ENCODE results near the gene ZNF521.

Gene ZNF521

DNA sequence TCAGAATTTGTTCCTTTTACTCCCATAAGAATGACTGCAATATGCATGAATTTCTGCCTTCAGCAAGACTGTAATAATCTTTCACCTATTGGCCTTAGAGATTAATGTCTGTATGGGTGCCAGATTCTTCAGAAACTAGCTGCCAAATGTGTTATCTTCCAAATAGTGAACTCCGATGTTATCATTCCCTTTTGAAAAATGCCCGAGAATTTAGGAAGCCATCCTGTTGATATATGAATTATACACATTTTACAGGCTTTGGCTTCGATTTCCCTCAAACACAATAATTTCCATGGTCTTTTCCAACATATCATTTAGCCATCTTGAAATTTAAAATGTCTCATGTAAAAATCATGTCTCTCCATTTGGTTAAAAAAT lies 101.5 kb downstream of the ZNF521 start:
- ATAC-seq (no peak), DNase-seq (no peak)

DNA sequence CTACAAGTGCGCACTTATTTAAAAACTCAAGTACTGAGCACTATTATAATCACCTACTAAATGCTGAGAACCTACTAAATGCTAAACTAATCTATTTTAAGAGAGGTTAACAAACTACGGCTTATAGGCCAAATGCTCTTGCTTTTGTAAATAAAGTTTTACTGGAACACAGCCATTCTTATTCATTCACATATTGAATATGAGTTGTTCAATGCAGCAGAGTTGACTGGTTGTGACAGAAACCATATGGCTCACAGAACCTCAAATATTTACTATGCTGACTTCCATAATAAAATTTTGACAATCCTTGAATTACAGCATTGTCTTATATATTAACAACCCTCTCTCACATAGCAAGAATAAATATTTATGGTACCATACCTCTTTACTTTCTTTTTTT lies 103.2 kb downstream of the ZNF521 start:
- ATAC-seq, result no peak
- no peak for DNase-seq

DNA sequence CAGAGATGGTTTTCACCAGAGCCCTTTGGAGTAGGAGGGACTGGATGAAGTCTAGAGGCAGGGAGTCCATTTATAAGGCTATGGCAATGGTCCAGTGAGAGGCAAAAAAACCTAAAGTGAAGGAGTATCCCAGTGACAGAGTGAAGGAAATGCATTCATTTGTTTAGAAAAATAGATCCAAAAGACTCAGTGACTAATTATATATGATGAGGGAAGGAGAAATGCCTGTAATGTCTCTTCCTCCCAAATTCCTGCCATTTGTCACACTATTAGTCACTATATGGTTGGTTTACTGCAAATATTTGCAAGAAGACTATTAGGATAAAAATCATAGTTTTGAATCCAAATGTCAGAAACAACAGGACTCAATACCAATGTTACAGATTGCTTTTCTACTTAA lies 104.2 kb downstream of the ZNF521 start:
- ATAC-seq (no peak), DNase-seq (no peak)

DNA sequence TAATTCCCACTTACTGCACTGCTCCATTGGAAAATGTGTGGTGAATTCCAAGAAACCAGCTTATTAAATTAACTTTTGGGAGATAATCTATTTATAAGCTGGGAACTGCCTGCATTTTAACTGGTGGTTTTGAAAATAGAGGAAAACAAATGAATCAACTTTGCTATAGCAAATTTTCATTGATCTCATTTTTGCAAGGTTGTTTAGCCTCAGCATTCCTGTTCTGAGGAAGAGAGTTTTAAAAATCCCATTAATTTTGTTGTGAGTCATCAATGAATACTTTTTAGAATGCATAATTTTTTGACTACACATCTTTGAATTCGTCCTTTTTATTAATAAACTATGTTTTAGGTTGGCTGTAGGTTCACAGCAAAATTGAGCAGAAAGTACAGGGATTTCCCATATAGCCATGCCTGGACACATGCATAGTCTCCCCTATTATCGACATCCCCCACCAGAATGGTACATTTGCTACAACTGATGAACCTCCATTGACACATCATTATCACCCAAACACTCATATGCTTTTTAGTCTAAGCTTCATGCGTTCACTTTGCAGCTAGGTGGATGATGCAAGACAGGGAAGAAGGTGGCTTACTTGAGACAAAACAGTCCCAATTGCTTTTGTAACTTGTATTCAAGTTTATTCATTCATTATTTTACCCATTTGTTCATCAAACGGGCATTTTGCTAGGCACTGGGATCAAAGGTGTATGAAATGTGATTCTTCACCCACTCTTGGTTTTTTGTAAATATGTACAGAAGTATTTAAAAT lies 106.9 kb downstream of the ZNF521 start:
- DNase-seq (no peak), ATAC-seq (no peak)

GRCh38 chr18:25244170-25244569 lies 107.8 kb downstream of the ZNF521 start:
- no peak for ATAC-seq
- DNase-seq, result no peak

DNA sequence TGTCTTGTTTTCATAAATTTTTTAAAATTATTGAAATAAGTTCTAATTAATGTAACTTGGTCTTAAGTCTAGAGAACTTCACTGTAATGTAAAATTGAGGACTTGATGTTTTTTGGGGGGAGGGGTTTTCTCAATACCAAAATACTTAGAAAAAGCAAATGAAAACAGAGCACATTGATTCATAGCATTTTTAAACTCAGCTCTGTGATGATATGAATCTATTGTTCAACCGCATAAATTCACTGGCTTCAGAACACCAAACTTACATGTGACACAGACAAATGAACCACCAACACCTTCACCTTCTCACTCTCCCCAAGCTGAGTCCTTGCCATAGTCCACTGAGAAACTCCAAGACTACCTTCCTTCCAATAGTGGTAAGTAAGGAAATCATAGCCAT lies 108.2 kb downstream of the ZNF521 start:
- no peak for ATAC-seq
- no peak for DNase-seq

GRCh38 chr18:25243257-25243656 lies 108.7 kb downstream of the ZNF521 start:
- DNase-seq, result no peak
- no peak for ATAC-seq

GRCh38 chr18:25240420-25240770 lies 111.6 kb downstream of the ZNF521 start:
- DNase-seq (no peak), ATAC-seq (no peak)

DNA sequence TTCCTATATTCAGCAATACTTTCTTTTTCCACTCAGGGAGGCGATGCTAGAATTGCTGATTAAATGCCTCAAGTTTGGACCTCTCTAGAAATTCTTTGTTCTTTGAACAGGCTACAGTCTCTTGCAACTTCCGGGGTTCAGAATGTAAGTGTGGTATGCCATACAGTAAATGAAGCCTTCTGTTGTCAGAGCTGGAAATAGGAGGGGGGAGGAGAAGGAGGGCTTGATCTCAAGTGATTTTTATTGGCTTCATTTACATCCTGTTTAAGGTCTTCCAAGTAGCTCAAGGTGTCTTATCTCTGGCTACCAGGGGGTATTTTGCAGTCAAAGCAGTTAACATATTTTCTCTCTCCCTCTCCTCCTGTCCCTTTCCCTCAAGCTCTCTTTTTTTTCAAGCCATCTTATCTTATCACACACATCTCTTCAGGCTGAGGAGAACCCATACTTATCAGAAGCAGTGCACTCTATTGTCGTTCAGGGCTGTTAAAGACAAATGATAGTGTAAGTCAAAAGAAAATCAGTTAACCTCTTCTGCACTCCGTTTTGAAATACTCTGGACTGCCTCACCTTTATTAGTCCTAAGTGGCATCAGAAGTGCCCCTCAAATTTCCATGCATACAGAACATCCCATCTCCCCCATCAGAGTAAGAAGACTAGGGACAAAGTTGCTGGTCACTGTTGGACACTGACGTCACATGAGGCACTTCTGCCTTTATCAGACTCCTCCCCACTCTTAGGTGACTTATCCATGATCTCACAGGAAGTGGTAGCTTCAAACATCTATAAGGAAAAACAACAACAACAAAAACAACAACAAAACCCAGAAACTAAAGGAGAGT lies 112.2 kb downstream of the ZNF521 start:
- DNase-seq, result no peak
- no peak for ATAC-seq

GRCh38 chr18:25239151-25239550 lies 112.8 kb downstream of the ZNF521 start:
- ATAC-seq (no peak), DNase-seq (no peak)

GRCh38 chr18:25237571-25238267 lies 114.2 kb downstream of the ZNF521 start:
- ATAC-seq, result no peak
- no peak for DNase-seq

- ATAC-seq, result no peak
- DNase-seq, result no peak
Observed at GRCh38 chr18:25236736-25237135, 115.2 kb downstream of the ZNF521 start.

GRCh38 chr18:25235401-25236042 lies 116.4 kb downstream of the ZNF521 start:
- no peak for DNase-seq
- ATAC-seq, result no peak

GRCh38 chr18:25234740-25235345 lies 117.1 kb downstream of the ZNF521 start:
- no peak for DNase-seq
- no peak for ATAC-seq

- no peak for DNase-seq
- no peak for ATAC-seq
Observed at GRCh38 chr18:25234322-25234639, 117.7 kb downstream of the ZNF521 start.

- ATAC-seq (no peak), DNase-seq (no peak)
Observed at GRCh38 chr18:25233528-25234321, 118.2 kb downstream of the ZNF521 start.

DNA sequence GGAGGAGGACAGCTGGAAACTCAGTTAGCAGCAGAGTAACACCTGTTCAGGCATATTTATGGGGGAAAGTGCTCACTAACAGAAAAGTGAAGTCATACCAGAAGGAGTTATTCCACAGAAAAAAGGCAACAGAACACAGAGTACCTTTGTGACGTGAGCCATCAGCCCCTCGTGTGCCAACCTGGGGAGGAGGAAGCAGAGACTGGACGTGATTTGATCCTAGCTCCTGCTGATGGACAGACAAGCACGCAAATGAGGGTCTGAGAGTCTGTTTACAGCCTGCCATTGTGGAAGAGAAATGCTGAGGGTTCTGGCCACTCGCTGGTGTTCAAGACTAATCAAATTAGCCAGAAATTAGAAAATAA lies 120.7 kb downstream of the ZNF521 start:
- ATAC-seq, result no peak
- DNase-seq, result no peak

DNA sequence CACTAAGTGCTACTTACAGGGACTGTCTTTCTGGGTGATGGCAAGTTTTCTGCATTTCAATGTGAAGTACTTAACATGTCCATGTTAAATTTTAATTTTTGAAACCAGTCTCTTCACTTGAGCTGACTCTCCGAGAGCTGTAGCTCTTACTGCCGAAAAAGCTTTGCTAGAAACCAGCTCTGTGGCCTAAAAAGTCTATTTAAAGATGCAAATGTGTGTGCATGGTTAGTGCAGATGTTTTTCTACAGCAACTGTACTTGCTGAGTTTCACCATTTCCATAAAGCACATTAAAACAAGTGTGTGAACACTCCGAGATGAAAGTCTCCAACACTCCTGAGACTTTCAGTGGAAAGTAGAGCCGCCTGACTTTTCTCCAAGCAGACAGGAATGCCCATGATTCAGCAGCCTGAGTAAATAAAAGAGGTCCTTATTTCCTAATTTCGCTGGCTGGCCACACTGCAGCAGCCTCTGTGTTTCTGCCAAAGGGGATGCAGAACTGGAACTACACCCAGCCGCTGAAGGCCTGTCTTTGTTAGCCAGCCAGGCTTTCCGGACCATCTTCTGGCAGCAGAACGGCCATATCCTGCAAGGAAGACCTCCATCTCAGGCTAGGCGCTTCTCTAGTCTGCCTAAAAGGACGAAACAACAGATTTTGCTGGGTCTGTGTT lies 121.2 kb downstream of the ZNF521 start:
- ATAC-seq (no peak), DNase-seq (no peak)

DNA sequence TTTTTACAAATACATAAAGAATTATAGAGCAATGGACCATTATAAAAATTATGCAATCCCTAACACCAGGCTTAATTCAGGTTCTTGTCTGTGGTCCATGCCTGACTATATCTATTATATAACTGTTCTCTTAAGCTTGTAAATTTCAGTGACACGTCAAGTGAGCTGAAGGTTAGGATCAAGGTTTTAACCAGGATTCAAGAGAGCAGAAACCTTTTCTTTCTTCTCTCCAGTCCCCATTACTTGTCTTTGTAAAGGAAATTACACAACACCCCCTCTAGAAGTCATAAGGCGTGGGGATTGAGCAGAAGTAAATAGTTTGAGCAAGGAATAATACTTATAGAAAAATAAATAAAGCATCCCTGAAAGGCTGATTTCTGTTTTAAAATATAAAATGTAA lies 122.0 kb downstream of the ZNF521 start:
- DNase-seq (no peak), ATAC-seq (no peak)

DNA sequence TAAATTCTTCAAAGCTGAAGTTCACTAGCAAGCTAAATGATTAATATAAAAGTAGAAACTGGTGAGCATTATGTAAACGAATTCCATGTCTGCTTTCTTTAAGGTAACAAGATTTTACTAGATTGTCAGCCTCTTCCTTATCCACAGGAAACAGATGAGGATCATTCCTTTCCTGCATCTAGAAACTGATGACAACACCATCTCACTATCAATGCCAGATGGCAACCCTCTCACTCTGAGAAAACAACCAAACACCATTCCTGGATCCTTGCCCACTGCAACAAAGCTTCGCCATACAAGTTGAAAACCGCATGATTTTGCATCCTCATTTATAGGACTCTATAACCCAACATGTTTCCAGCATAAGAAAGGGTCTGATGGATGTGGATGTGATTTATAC lies 122.9 kb downstream of the ZNF521 start:
- DNase-seq, result no peak
- ATAC-seq, result no peak

DNA sequence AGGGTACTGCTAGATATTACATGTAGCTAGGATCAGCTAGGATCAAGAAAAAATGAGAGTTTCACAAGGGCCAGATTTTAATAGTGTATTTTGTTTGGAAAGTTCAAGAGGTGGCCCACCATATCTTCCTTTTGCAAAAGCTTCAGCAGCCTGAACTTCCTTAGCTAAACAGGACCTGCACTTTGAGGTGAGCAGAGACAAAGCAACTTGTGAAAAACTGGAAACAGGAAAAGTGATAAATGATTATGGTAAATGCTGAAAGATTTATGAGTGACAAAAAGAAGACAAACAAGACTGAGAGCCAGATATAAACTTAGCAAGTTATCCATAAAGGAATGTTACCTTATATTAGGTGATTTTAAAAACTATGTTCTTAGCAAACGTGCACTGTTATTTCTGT lies 123.6 kb downstream of the ZNF521 start:
- ATAC-seq, result no peak

More for the DNA sequence above, 123.6 kb downstream of the ZNF521 start:
- no peak for DNase-seq

All from stimulated activated naive CD8-positive, alpha-beta T cell treated with anti-CD3 and anti-CD28 coated beads, Interleukin-15, Interleukin-2, amounts not matched to agents 100 U/mL and 50 U/mL, for 24 hours (primary cell).